NCI-H2107 treated with DMSO at 0.1 percent for 48 hours (cell line): ENCODE measurements around the gene CEP170B.
"Not testable (repeated sequence)": the region's sequence is repeated elsewhere in the genome, so short reads cannot be mapped to it uniquely, and the experiment has no call there.

Experiments
- DNase-seq: peaks from one replicate; lab custom pipeline; 2025; ENCODE audit not compliant: unreplicated experiment; lab: John Stamatoyannopoulos, UW

The CEP170B gene

DNA sequence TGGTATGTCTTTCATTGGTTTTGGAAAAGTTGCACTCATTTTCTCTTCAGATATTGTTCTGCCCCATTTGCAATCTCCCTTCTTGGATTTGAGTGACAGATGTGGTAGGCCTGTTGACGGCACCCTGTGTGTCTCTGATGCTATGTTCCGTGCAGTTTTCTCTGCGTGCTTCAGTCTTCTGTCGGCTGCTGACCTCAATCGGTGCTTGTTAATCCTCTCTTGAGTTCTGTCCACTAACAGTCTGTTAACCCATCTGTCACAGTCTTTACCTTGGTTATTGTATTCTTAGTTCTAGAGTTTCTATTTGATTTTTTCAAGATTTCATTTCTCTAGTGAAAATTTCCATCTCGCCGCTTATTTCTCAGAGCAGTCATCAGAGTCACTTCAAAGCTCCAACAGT lies 38.9 kb downstream of the CEP170B start:
- no peak for DNase-seq

DNA sequence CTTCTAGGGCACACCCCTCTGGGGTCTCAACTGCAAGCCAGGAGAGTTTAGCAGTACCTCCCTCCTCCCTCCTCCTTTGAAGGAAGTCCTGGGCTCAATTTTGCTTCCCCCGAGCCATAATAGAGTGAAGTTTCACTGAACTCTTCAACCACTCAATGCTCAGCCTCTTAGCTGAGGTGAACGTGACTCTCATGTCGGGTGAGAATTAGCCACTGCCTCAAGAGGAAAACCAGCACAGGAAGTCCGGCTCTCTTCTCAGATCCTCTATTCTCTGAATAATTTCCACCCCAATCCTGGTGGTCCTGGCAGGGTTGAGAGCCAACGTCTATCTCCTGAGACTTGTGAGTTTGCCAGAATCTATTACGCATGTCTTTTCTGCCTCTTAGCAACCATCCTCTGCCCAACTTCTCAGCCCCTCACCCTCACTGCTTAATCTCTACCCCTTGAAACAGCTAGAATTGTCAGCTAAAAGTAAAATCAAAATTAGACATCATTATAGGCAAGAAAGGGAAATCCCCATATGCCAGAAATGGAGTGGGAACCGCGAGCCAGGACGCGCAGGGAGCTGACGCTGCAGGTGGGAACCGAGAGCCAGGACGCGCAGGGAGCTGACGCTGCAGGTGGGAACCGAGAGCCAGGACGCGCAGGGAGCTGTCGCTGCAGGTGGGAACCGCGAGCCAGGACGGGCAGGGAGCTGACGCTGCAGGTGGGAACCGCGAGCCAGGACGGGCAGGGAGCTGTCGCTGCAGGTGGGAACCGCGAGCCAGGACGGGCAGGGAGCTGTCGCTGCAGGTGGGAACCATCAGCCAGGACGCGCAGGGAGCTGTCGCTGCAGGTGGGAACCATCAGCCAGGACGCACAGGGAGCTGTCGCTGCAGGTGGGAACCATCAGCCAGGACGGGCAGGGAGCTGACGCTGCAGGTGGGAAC lies 39.8 kb downstream of the CEP170B start:
- DNase-seq = not testable (repeated sequence)

DNA sequence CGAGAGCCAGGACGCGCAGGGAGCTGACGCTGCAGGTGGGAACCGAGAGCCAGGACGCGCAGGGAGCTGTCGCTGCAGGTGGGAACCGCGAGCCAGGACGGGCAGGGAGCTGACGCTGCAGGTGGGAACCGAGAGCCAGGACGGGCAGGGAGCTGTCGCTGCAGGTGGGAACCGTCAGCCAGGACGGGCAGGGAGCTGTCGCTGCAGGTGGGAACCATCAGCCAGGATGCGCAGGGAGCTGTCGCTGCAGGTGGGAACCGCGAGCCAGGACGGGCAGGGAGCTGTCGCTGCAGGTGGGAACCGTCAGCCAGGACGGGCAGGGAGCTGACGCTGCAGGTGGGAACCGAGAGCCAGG lies 40.5 kb downstream of the CEP170B start:
- not testable (repeated sequence) for DNase-seq

DNA sequence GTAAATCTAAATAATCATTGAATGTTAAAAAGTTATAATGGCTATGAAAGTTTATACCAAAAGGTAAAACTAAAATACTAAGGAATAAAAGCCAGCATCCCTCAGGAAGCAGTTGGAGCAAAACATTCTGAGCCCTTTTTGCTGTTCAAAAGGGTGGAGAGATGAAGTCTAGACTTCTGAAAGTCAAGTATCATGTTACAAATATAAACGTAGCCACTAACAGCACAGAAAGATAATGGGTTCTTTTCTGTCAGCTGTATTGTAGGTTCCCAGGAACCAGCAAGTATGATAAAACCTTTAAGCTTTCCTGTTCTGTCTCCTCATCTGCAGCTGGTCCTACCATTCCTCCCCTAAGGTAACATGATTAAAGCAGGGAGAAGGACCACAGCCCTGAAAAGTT lies 43.2 kb downstream of the CEP170B start:
- DNase-seq = peak; percentile 45

DNA sequence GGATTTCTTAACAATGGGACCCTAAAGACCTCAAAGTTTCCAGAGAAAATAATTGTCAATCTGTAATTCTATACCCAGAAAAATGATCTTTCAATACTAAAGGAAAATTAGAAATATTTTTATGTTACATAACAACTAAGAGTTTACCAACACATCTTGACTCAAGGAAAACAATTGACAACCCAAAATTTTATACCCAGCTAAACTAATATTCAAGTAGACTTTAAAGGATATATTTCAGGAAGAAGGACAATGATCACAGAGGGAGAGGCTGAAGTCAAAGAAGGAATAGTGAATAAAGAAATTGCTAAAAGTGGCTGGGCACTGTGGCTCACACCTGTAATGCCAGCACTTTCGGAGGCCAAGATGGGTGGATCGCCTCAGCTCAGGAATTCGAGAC lies 47.0 kb downstream of the CEP170B start:
- no peak for DNase-seq

DNA sequence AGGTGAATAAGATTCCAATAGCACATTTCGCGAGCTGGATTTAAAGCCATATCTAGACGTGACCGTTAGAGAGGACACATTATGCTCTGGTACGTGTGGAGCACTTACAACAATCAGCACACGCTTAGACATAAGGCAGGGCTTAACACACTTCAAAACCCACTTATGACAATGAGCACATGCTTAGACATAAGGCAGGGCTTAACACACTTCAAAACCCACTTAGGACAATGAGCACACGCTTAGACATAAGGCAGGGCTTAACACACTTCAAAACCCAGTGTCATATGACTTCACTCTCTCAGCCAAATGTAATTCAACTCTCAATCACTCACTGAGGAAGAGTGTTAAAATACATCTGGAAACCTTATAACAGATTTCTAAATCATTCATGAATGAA lies 48.4 kb downstream of the CEP170B start:
- peak; percentile 96 for DNase-seq

DNA sequence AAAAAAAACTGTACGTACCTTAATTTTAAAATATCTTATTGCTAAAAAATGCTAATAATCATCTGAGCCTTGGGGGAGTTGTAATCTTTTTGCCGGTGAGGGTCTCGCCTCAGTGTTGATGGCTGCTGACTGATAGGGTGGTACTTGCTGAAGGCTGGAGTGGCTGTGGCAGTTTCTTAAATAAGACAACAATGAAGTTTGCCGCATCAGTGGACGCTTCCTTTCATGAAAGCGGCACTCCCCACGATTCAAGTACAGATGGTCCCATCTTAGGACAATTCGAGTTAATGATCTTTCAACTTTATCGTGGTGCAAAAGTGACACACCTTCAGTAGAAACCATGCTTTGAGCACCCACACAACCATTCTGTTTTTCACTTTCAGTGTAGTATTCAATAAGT lies 52.0 kb downstream of the CEP170B start:
- DNase-seq = no peak

DNA sequence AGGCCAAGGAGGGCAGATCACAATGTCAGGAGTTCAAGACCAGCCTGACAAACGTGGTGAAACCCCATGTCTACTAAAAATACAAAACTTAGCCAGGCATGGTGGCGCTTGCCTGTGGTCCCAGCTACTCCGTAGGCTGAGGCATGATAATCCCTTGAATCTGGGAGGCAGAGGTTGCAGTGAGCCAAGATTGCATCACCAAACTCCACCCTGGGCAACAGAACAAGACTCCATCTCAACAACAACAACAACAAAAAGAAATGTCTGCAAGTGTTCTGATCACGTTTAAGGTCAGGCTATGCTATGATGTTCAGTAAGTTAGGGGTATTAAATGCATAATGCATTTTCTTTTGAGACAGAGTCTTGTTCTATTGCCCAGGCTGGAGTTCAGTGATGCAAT lies 52.9 kb downstream of the CEP170B start:
- DNase-seq = no peak

DNA sequence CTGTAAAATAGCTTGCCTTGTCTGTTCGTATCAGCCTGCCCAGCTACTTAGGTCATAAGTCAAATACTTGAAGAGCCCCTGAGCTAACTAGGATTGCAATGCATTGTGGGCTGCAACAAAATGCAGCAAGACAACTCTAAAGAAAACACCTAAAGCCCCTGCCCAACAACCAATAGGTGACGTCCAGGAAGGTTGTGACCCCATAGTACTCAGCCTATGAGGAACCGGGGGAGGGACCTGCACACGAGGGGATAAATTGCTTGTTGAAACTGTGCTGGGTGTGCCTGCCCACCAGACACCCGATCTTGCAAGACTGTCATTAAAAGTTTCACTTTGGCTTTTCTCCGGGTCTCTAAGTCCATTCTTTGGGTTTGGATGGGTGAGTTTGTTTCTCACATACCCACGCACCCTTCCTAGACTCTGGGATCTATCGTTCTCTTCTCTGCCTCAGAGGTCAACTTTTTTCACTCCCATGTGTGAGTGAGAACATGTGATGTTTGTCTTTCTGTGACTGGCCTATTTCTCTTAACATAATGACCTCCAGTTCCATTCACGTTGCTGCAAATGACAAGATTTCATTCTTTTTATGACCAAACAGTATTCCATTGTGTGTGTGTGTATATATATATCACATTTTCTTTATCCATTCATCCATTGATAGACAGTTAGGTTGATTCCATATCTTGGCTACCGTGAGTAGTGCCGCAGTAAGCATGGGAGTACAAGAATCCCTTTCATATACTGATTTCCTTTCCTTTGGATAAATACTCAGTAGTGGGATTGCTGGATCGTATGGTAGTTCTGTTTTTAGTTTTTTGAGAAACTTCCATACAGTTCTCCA lies 54.3 kb downstream of the CEP170B start:
- DNase-seq = not testable (repeated sequence)

DNA sequence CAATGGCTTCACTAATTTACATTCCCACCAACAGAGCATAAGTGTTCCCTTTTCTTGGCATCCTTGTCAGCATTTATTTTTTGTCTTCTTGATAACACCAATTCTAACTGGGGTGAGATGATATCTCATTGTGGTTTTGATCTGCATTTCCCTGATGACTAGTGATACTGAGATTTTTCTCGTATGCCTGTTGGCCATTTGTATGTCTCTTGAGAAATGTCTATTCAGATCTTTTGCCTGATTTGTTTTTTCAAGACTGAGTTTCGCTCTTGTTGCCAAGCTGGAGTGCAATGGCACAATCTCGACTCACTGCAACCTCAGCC lies 54.9 kb downstream of the CEP170B start:
- no peak for DNase-seq

DNA sequence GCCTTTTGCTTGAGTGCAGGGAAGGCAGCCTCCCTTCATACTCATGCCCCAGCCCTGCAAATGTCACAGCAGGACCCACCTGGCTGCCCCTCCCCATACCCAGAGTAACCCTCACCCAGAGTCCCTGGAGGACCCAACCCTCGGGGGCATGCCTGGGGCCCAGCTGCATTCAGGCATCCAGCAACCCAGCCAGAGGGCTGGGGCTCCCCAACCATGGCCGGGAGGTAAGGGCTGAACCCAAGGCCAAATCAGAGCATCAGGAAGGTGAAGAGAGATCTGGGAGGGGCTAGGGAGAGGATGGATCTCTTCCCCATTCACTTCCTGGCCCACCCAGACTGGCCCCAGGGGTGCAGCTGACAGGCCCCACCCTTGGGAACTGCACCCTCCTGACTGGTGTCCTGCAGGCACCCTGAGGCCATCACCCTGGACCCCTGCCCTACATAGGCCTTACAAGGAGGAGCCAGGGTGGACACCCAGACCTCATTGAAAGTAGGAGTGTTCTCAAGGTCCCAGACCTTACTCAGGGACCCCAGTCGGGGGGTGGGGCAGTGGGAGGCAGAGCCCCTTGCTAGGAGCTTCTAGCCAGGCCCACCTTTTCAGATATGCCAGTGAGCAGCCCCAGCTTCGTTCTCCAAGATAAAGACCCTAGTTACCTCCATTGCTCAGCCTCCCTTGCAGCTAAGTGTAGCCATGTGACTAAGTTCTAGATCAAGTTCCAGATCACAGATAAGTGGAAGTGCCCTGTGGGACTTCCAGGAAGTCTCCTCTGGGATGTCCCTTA lies 58.8 kb downstream of the CEP170B start:
- DNase-seq = no peak

DNA sequence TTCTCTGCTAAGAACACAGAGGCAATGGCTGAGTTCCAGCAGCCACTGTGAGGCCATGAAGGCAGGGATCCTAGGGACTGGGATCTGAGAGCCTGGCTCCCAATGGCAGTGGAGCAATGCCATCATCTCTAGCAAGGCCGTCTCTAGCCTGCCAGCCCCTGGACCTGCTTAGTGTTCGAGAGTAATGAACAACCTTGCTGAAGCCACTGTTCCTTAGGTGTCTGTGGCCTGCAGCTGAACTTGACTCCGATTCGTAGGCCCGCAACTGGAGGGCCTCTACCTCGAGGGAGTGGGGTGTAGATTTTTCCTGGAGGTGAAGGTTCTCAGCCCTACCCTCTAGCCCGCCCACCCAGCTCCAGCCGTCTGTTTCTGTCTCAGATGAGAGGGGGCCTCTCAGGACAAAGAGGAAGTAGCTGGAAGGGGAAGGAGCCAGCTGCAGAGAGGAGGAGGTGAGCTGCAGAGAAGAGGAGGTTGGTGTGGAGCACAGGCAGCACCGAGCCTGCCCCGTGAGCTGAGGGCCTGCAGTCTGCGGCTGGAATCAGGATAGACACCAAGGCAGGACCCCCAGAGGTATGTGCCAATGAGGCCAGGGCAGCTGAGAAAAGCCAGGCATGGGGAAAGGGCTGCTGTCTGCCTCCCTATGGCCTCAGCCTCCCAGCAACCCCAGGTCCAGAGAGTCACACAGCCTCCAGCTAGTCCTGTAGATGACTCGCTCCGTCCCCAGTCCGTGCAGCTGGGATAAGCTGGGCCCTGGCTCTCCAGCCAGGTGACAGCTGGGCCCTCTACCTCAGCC lies 59.5 kb downstream of the CEP170B start, which contains the start of gene PLD4:
TSS of gene PLD4 (plus strand) at position 459 of the 793 bp plus-strand sequence. CDS start 2,262 bp downstream, outside the sequence.
- no peak for DNase-seq

DNA sequence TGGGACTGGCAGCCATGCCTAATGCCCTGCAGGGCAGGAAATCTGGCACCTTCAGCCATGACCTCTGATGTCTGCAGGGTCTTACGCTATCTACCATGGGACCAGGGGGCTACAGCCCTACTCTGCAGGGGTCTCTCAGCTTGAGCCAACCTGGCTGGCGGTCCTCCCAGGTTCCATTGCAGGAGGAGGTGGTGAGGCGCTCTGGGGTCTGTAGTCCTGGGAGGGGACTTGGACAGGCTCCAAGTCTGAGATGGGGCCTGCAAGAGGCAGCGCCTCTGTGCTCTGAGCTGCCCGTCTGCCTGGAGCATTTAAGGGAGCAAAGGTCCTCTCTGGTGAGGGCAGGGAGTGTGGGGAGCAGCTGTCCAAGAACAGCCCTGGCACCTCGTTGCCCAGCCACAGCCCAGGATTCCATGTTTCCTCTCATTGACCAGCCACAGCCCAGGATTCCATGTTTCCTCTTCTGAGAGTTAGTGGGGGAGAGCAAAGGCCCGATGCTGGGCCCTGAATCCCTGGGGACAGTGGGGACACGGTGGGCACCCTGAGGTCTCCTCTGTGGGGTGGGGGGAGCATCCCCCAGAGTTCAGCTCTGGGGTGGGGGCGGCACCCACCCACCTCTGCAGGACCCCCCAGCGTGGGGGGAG lies 60.3 kb downstream of the CEP170B start:
- DNase-seq = no peak

DNA sequence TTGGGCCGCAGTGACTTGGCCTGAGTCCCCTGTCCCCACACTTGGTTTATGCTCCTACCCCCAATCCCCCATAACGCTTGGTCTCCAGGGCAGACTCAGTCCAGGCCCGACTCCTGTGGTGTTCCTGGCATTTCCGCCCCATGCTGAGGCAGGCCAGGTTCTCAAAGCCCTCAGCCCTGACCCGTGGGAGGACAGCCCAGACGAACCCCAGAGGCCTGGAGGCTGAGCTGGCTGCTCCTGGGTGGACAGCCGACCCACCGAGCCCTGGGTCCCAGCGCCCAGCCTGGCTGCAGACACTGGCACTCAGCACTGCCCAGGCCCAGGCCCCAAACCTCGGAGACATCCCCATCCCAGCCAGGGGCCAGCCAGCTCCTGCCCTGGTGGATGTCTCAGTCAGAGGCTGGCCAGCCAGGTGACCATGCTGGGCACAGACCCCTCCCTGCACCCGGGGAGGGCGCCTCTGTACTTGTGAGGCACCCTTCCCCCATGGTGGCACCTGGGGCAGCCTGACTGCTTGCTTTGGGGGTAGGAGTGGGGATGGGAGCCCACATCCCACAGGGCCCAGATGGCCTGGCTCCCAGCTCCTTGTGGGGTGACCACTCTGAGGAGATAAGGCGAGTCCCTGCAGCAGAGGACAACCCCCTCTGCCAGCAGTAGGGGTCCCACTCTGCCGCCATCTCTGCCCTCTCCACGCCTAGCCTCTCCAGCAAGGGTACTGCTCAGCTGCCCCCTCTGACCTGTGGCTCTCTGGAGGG lies 61.0 kb downstream of the CEP170B start:
- DNase-seq = no peak

DNA sequence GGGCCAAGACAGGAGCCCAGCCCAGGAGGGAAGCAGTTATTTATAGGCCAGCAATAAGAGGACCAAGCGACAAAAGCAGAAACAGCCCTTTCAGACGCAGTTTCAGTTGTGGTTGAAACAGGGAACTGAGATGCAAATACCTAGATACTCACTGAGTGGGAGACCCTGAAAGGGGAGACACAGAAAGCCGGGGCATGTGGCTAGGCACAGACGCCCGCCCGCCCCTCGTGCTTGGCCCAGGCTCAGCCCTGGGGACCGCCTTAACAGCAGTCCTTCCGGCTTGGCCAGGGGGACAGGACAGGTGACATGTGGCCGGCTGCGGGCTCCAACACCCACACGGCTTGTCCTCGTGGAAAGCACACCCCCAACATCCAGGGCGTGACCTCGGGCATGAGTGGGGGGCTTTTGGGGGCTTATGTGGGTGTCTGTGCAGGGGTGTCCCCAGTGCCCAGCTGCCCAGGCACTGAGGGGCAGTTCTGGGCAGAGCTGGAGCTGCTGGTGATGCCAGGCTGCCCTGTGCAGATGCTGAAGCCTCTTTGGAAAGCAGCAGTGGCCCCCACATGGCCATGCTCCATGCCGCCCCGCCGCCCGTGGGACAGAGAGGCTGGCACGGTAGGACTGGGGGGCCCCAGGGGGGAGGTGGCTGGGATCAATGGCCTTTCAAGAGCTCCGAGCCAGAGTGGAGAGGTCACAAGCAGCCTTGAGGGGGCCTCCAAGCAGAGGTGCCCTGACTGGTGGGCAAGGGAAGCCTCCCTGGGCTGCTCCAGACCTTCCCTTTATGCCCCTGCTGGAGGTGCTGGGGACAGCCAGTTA lies 61.8 kb downstream of the CEP170B start:
- DNase-seq = no peak

DNA sequence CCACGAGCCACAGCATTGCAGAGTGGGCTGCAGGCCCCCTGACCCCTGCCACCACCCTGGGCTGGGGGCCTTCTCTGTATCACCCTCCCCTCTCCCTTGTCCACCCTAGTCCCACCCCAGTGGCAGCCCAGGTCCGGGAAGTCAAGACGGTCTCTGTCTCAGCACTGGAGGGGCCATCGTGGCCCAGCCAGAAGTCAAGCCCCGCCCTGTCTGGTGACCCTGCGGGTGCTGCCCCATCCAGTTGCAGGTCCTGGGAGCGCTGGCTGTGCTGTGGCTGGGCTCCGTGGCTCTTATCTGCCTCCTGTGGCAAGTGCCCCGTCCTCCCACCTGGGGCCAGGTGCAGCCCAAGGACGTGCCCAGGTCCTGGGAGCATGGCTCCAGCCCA lies 62.4 kb downstream of the CEP170B start:
- no peak for DNase-seq

DNA sequence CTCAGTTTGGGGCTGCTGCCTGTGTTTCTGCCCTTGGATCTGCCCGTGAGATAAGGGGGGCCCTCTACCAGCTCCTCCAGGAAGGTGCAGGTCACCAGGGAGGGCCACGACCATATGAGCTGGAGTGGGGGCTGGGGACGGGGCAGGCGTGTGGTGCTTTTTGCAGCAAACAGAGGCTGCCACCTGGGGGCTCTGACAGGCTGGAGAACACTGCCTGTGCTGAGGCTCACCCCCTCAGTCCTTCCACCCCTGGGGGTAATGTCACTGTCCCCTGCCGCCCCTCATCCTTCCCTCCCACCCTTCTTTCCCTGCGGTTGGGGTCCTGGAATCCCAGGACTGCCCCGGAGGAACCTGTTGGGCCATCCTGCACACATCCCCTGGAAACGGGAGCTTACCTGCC lies 62.8 kb downstream of the CEP170B start:
- no peak for DNase-seq

DNA sequence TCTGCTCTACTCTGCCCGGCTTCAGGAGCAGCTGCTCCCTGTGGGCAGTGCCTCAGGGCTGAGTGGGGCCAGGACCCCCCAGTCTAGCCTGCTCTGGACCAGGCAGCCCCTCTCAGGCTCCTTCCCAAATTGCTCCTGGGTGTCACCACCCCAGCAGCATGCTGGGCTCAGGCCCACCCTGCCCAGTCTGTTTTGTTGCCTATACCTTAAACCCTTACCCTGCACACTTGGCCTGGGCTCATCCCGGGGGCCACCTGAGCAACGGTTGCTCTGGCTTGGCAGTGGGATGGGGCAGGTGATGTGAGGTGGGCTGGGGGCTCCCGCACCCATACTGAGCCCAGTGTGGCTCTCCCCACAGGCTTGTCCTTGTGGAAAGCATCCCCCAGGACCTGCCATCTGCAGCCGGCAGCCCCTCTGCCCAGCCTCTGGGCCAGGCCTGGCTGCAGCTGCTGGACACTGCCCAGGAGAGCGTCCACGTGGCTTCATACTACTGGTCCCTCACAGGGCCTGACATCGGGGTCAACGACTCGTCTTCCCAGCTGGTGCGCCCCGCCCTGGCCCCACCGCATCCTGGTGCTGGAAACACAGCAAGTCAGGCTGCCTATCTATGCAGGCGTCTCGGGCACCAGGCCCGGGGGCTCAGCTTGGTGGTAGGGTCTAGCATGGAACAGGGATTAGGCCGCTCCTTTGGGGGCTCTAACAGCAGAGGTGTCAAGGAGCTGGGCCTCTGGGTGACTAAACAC lies 63.5 kb downstream of the CEP170B start:
- no peak for DNase-seq
